H1 (cell line): Measurements from ENCODE around the gene MGMT. TPM values are rescaled to one million over a fixed set of nuclear protein-coding genes. Genes with fewer than 3 reads are reported as not detected.

Source experiments
- CTCF ChIA-PET: fragments of 300-600 bp; sonication (Branson Sonifier 250); formaldehyde crosslinking; loops from one replicate; lab custom pipeline; 2021; ENCODE audit not compliant: partially characterized antibody; lab: Charles Lee
- POLR2A ChIA-PET: fragments of 300-600 bp; sonication (Branson Sonifier 250); formaldehyde crosslinking; loops from one replicate; lab custom pipeline; 2021; ENCODE audit warnings: inconsistent platforms; ENCODE audit not compliant: partially characterized antibody; lab: Charles Lee
- DNase-seq, 2 experiments: peaks; one replicate each; pipeline versions ENCODE4 v3.0.0 to v3.0.0-alpha.2; 2010 to 2022; ENCODE audit warnings: low spot score in 2 of 2, low read depth in 1 of 2, mixed read lengths in 1 of 2
- FAIRE-seq: peaks from 2 replicates; lab custom pipeline; 2011; peaks lifted over from hg19 to GRCh38; lab: Jason Lieb, UNC
- H2AFZ ChIP-seq: 2 replicates; pipeline ENCODE4 v1.8.1; 2012; ENCODE audit warnings: low read length, inconsistent platforms
- H2AK5ac ChIP-seq: 2 replicates; pipeline ENCODE4 v1.6.1; 2013; ENCODE audit warnings: low read depth, low read length
- H2BK120ac ChIP-seq: replicated peaks from 2 replicates; pipeline ENCODE3; 2013; ENCODE audit warnings: low read depth, low read length, inconsistent platforms
- H2BK12ac ChIP-seq: 2 replicates; pipeline ENCODE4 v1.6.1; 2013; ENCODE audit warnings: low read depth, low read length
- H2BK15ac ChIP-seq: 2 replicates; pipeline ENCODE4 v1.6.1; 2013; ENCODE audit warnings: low read length
- H2BK20ac ChIP-seq: 2 replicates; pipeline ENCODE4 v1.6.1; 2013; ENCODE audit warnings: low read length
- H2BK5ac ChIP-seq: 2 replicates; pipeline ENCODE4 v1.6.1; 2013; ENCODE audit warnings: low read depth, low read length
- H3K14ac ChIP-seq: 2 replicates; pipeline ENCODE4 v1.6.1; 2013; ENCODE audit warnings: inconsistent platforms; ENCODE audit not compliant: insufficient read length
- H3K18ac ChIP-seq: 2 replicates; pipeline ENCODE4 v1.6.1; 2013; ENCODE audit warnings: low read length; ENCODE audit errors: extremely low read depth
- H3K23ac ChIP-seq: 2 replicates; pipeline ENCODE4 v1.6.1; 2013; ENCODE audit warnings: inconsistent platforms; ENCODE audit not compliant: insufficient read length
- H3K23me2 ChIP-seq: 2 replicates; pipeline ENCODE4 v1.6.1; 2013; ENCODE audit warnings: low read depth, low read length
- H3K27ac ChIP-seq: 2 replicates; pipeline ENCODE4 v1.6.1; 2011; ENCODE audit warnings: low read depth, low read length, inconsistent platforms
- H3K27me3 ChIP-seq, 4 experiments: replicated peaks in 1 of 4; 1 replicate in 1 of 4; 2 replicates in 3 of 4; pipeline versions ENCODE4 v1.6.1 to v1.8.1; 2011 to 2013; ENCODE audit warnings: low read length in 3 of 4, mild to moderate bottlenecking in 3 of 4, inconsistent platforms in 2 of 4, mixed read lengths in 2 of 4, moderate library complexity in 1 of 4; ENCODE audit not compliant: control insufficient read depth in 3 of 4, insufficient read depth in 3 of 4; ENCODE audit errors: extremely low read depth in 1 of 4
- H3K36me3 ChIP-seq, 4 experiments: 2 replicates each; pipeline versions ENCODE4 v1.6.1 to v1.8.1; 2011 to 2013; ENCODE audit warnings: mild to moderate bottlenecking in 4 of 4, low read length in 3 of 4, moderate library complexity in 2 of 4, control low read depth in 1 of 4, inconsistent platforms in 1 of 4; ENCODE audit not compliant: insufficient read depth in 4 of 4, control insufficient read depth in 2 of 4
- H3K4ac ChIP-seq: replicated peaks from 2 replicates; pipeline ENCODE3; 2013; ENCODE audit warnings: low read length, low read depth, mixed read lengths, inconsistent platforms; ENCODE audit not compliant: insufficient read length
- H3K4me1 ChIP-seq, 4 experiments: replicated peaks in 1 of 4; 1 replicate in 1 of 4; 2 replicates in 3 of 4; pipeline versions ENCODE4 v1.6.1 to v1.8.1; 2011 to 2013; ENCODE audit warnings: low read length in 3 of 4, inconsistent platforms in 2 of 4, mixed read lengths in 1 of 4; ENCODE audit not compliant: insufficient read depth in 4 of 4, control insufficient read depth in 3 of 4
- H3K4me2 ChIP-seq, 2 experiments: 2 replicates each; pipeline versions ENCODE4 v1.6.1 to v1.8.1; 2011 to 2013; ENCODE audit warnings: low read depth in 2 of 2, low read length in 2 of 2, control low read depth in 1 of 2, inconsistent platforms in 1 of 2, mild to moderate bottlenecking in 1 of 2; ENCODE audit not compliant: insufficient read depth in 1 of 2
- H3K4me3 ChIP-seq, 4 experiments: fragments of 200-600, 300-600 bp in 1 of 4; sonication (generic), shearing (Covaris generic), sonication (Bioruptor Twin) in 1 of 4; 2 replicates each; pipeline versions ENCODE4 v1.5.1 to v1.8.1; 2011 to 2016; ENCODE audit warnings: low read length in 4 of 4, low read depth in 3 of 4, control low read depth in 2 of 4, inconsistent platforms in 2 of 4, mild to moderate bottlenecking in 2 of 4, mixed read lengths in 1 of 4, moderate library complexity in 1 of 4; ENCODE audit not compliant: insufficient read depth in 2 of 4; ENCODE audit errors: extremely low read depth in 1 of 4
- H3K56ac ChIP-seq: replicated peaks from 2 replicates; pipeline ENCODE3; 2013; ENCODE audit warnings: low read depth, mild to moderate bottlenecking, mixed read lengths, low read length, inconsistent platforms; ENCODE audit not compliant: insufficient read length
- H3K79me1 ChIP-seq: 2 replicates; pipeline ENCODE4 v1.6.1; 2013; ENCODE audit warnings: low read depth, low read length, control low read depth
- H3K79me2 ChIP-seq, 2 experiments: 2 replicates each; pipeline versions ENCODE4 v1.6.1 to v1.8.1; 2012 to 2013; ENCODE audit warnings: low read length in 2 of 2, mild to moderate bottlenecking in 2 of 2, inconsistent platforms in 1 of 2; ENCODE audit not compliant: insufficient read depth in 2 of 2, control insufficient read depth in 1 of 2
- H3K9ac ChIP-seq, 4 experiments: replicated peaks in 1 of 4; 1 replicate in 1 of 4; 2 replicates in 3 of 4; pipeline versions ENCODE4 v1.6.1 to v1.8.1; 2011 to 2013; ENCODE audit warnings: low read depth in 3 of 4, low read length in 3 of 4, control low read depth in 2 of 4, mild to moderate bottlenecking in 2 of 4, moderate library complexity in 2 of 4, inconsistent platforms in 1 of 4; ENCODE audit errors: extremely low read depth in 1 of 4
- H3K9me3 ChIP-seq, 2 experiments: 2 replicates each; pipeline versions ENCODE4 v1.6.1 to v1.8.1; 2012 to 2013; ENCODE audit warnings: mild to moderate bottlenecking in 2 of 2, moderate library complexity in 2 of 2, control low read depth in 1 of 2, inconsistent platforms in 1 of 2, low read depth in 1 of 2, low read length in 1 of 2, mixed read lengths in 1 of 2; ENCODE audit not compliant: insufficient read depth in 2 of 2
- H4K20me1 ChIP-seq, 2 experiments: replicated peaks in 1 of 2; 2 replicates each; pipeline versions ENCODE3 to v1.8.1; 2011 to 2013; ENCODE audit warnings: inconsistent platforms in 2 of 2, low read length in 2 of 2, mild to moderate bottlenecking in 1 of 2; ENCODE audit not compliant: insufficient read depth in 2 of 2, control insufficient read depth in 1 of 2
- H4K5ac ChIP-seq: 2 replicates; pipeline ENCODE4 v1.6.1; 2013; ENCODE audit warnings: low read length, low read depth, mixed read lengths, inconsistent platforms; ENCODE audit not compliant: insufficient read length
- H4K8ac ChIP-seq: 2 replicates; pipeline ENCODE4 v1.8.0; 2013; ENCODE audit warnings: mild to moderate bottlenecking, moderate library complexity, low read length, inconsistent platforms; ENCODE audit not compliant: insufficient read depth; ENCODE audit errors: extremely low read depth
- H4K91ac ChIP-seq: replicated peaks from 2 replicates; pipeline ENCODE3; 2013; ENCODE audit warnings: low read length, mixed read lengths, inconsistent platforms; ENCODE audit not compliant: insufficient read length
- ATF2 ChIP-seq: IDR thresholded peaks from 2 replicates; pipeline ENCODE4 v1.6.1; 2012; ENCODE audit warnings: low read length, inconsistent platforms
- CHD1 ChIP-seq: IDR thresholded peaks from 2 replicates; pipeline ENCODE4 v1.6.1; 2012; ENCODE audit warnings: low read depth, low read length, improper control_type of control experiment
- GTF2F1 ChIP-seq: IDR thresholded peaks from 2 replicates; pipeline ENCODE4 v1.6.1; 2012; ENCODE audit warnings: low read depth, low read length, improper control_type of control experiment, borderline replicate concordance
- MAX ChIP-seq: IDR thresholded peaks from 2 replicates; pipeline ENCODE4 v1.6.1; 2012; ENCODE audit warnings: inconsistent platforms
- POU5F1 ChIP-seq: IDR thresholded peaks from 2 replicates; pipeline ENCODE4 v1.6.1; 2011; ENCODE audit warnings: low read depth, mild to moderate bottlenecking, low read length, moderate library complexity
- TBP ChIP-seq: IDR thresholded peaks from 2 replicates; pipeline ENCODE4 v1.6.1; 2011; ENCODE audit warnings: low read depth, low read length, improper control_type of control experiment
- WGBS, 2 experiments: shearing (Covaris generic) in 1 of 2; methylation state at CpG; one replicate each; pipeline versions ENCODE4 v1.1.6 to v1.1.7; 2013 to 2015; ENCODE audit warnings: low lambda C conversion rate in 2 of 2, mixed read lengths in 2 of 2, inconsistent platforms in 1 of 2, low coverage in 1 of 2, missing lambda C conversion rate in 1 of 2; ENCODE audit not compliant: insufficient replicate concordance in 2 of 2, insufficient coverage in 1 of 2, insufficient read length in 1 of 2; ENCODE audit errors: extremely low coverage in 1 of 2, missing lambda C conversion rate in 1 of 2; 5-methylcytosine and 5-hydroxymethylcytosine counted together
- polyA plus RNA-seq, 7 experiments: library from polyadenylated mRNA; depleted of rRNA in 3 of 7; stranded (reverse) in 5 of 7; unstranded in 2 of 7; fragments of >200 nt in 5 of 7; fragments of 200-250 nt in 2 of 7; gene quantifications; 1 replicate in 5 of 7; 2 replicates in 1 of 7; 4 replicates in 1 of 7; pipeline versions ENCODE4 v1.2.1 to v1.2.3, GENCODE V29; 2011 to 2013; ENCODE audit warnings: missing spikeins in 2 of 7, mixed read lengths in 2 of 7
- total RNA-seq: library from RNA; stranded (reverse); fragmentation: NEBNext Ultra II Directional; extraction: Animal tissue kit (Norgen Biotek cat#: 25700); gene quantifications from 2 replicates; pipeline ENCODE4 v1.2.1, GENCODE V29; 2021

The MGMT gene
- total and polyA plus RNA-seq, 2 of the 8 experiments (the other 6 are each of a cell fraction or from before 2014, with no cell fraction given), result 9.9 to 10.7 TPM

DNA sequence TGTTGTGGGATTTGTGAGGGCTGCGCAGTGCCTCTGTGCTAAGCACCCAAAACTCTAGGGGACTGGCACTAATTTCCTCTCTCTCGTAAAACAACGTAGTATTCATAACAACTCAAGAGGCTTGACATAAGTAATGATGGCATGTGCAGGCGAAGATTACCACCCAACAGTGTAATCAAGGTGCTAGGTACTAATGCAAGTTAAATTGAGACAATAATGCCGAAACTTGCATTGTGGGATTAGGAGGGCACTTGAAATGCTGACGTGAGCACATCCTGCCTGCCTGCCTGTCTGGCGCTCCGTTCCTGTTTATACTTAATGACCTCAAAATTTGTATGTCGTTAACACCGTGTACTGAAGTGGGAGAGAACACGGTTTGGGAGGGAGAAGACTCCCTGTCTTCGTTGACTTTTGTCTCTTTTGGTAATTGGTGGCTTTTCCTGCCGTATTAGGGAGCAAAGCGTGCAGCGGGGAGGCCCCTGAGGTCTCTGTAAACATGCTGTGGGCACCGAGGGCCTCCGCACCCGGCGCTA is 139.0 kb downstream of the MGMT start:
- CTCF ChIA-PET, result no interaction called here
- H2BK5ac ChIP-seq, result no peak overlapping the region
- H3K9ac ChIP-seq, result no peak overlapping the region

More for the DNA sequence above, 139.0 kb downstream of the MGMT start:
- no peaks in the 10 kb centered on the region for H3K36me3 ChIP-seq
- no peak overlapping the region for H3K23ac ChIP-seq
- no peak overlapping the region for H3K4me3 ChIP-seq
- DNase-seq (no peak), FAIRE-seq (no peak)
- no peak overlapping the region for H2BK20ac ChIP-seq
- H4K8ac ChIP-seq, result no peak overlapping the region
- H4K20me1 ChIP-seq, result no peaks in the 10 kb centered on the region
- no peaks in the 10 kb centered on the region for H3K27me3 ChIP-seq
- H3K79me1 ChIP-seq, result no peaks in the 10 kb centered on the region
- no peak overlapping the region for H2BK15ac ChIP-seq
- POLR2A ChIA-PET, result no interaction called here
- no peak overlapping the region for H3K27ac ChIP-seq
- H3K9me3 ChIP-seq, result no peaks in the 10 kb centered on the region
- H2BK120ac ChIP-seq, result no peak overlapping the region
- no peak overlapping the region for H3K14ac ChIP-seq
- peaks cover 0 to 5% (median 1%) of the 10 kb centered on the region in 4 experiments; a peak in 1 of 7 replicates for H3K4me1 ChIP-seq
- H3K79me2 ChIP-seq, result no peaks in the 10 kb centered on the region
- TF ChIP-seq ATF2 (no peak), MAX (no peak), GTF2F1 (no peak), TBP (no peak), POU5F1 (no peak), CHD1 (no peak)
- no peak overlapping the region for H4K91ac ChIP-seq
- H2AFZ ChIP-seq, result no peak overlapping the region
- H3K4me2 ChIP-seq, result no peak overlapping the region
- WGBS, 2 experiments, result 83% methylated on average over 19 of the region's 19 CpGs; no CpG with 5 or more reads in 1 of the 2 experiments
- no peak overlapping the region for H4K5ac ChIP-seq
- no peak overlapping the region for H3K18ac ChIP-seq
- H2AK5ac ChIP-seq, result no peak overlapping the region
- H3K4ac ChIP-seq, result no peak overlapping the region
- no peaks in the 10 kb centered on the region for H3K23me2 ChIP-seq
- H3K56ac ChIP-seq, result no peak overlapping the region
- no peak overlapping the region for H2BK12ac ChIP-seq
